Activated T-helper 17 cell treated with anti-CD3 and anti-CD28 coated beads, Interleukin-2, amount 50 U/mL, for 72 hours (primary cell): Measurements from ENCODE around the gene MAP4K4. TPM values are rescaled to one million over a fixed set of nuclear protein-coding genes. Genes with fewer than 3 reads are reported as not detected.

Experiments
- ATAC-seq: fragments of 150-1000 bp; cut with Tn5 transposase; replicated peaks from 2 replicates; pipeline ENCODE4 v1.10.0; 2021; ENCODE audit warnings: mild to moderate bottlenecking, moderate library complexity
- H3K27ac Mint-ChIP-seq: one replicate; pipeline ENCODE4 v1.8.0; 2022; ENCODE audit warnings: mixed read lengths
- H3K27me3 Mint-ChIP-seq: one replicate; pipeline ENCODE4 v1.8.0; 2022; ENCODE audit warnings: mixed read lengths
- H3K36me3 Mint-ChIP-seq: one replicate; pipeline ENCODE4 v1.8.0; 2022; ENCODE audit warnings: low read depth, mild to moderate bottlenecking, mixed read lengths
- H3K4me1 Mint-ChIP-seq: one replicate; pipeline ENCODE4 v1.8.0; 2022; ENCODE audit warnings: mixed read lengths
- H3K4me3 Mint-ChIP-seq: one replicate; pipeline ENCODE4 v1.8.0; 2022; ENCODE audit warnings: mild to moderate bottlenecking, mixed read lengths
- H3K9me3 Mint-ChIP-seq: one replicate; pipeline ENCODE4 v1.8.0; 2022; ENCODE audit warnings: mixed read lengths
- total RNA-seq, 2 donors: library from RNA; stranded (reverse); gene quantifications; one replicate each; pipeline ENCODE4 v1.2.3, GENCODE V29; 2022

MAP4K4 gene
- total RNA-seq, 2 donors from 2014 or later: 26.4 to 54.9 TPM

DNA sequence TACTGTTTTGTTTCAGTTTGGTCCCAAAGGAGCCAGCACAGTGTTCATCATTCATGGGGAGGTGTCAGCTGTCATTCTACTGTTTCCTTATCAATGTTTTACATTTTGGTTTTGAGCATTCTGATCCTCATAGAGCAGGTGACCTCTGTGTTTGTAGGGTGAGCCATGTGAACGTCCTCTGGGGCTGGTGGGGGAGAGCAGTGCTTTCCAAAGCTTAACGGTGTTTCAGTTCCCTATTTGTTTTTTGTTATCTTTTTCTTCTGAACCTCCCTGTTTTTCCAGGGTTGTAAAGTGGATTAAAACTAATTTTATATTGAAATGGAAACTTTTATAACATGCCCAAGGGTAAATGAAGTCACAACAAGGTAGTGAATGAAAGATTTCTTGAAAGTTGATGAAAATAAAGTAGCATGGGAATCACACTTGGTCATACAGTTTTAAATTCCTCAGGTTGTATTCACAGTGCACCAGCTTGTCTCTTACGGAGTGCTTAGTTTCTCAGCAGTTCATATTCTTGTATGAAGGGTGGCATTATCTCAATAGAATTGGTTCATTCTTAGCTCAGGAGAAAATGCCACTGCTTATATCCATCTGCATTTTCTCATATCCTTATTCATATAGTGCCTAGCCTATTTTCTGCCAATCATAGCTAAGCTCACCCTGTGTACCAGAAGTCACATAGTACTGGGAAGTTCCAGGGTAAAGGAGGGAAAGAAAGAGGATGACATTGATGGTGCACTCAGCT, 54.5 kb downstream of the MAP4K4 start:
- H3K9me3 Mint-ChIP-seq: no peaks in the 10 kb centered on the region
- no peaks in the 10 kb centered on the region for H3K36me3 Mint-ChIP-seq
- H3K27ac Mint-ChIP-seq: no peak overlapping the region
- no peaks in the 10 kb centered on the region for H3K27me3 Mint-ChIP-seq
- peak overlapping the region; percentile 16 for H3K4me3 Mint-ChIP-seq
- peaks cover 48% of the 10 kb centered on the region for H3K4me1 Mint-ChIP-seq
- no peak for ATAC-seq

DNA sequence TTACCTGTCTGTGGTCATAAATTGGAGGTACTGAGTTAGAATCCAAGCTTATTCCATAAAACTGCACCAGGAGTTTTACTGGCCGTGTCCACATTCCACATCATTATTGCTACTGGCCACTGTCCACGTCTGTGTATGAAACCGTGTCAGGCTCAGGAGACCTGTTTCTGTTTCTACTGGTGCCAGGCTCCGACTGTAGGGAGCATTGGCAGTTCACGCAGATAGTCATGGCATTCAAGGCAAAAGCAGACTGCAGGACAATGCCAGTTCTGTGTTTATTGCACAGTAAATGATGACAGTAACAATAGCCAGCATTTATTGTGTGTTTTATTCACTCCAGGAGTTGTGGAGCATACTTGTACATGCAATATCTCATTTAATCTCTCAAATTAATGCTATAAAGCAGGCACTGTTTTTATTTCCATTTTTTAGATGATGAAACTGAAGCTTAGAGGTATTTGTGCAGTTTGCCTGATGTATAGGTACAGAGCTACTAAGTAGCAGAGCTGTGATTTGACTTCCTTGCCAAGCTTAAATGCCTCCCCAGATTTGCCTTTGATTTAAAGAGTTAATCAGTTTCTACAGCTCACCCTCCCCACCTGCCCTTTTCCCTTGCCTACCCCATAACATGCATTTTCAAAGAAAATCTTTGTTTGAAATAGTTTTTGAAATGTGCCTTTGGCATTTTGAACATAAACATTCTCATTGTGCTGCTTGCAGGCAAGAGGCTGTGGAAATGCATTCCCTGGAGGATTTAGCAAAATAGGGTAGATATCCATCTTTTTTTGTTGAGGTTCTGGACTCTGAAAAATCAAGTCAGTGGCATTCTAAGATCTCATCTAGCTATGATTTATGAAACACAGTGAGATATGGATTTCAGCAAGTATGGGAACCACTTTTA, 55.5 kb downstream of the MAP4K4 start:
- Mint-ChIP-seq H3K4me3 (peak overlapping the region; percentile 56), H3K4me1 (peaks cover 46% of the 10 kb centered on the region), H3K9me3 (no peaks in the 10 kb centered on the region), H3K27me3 (no peaks in the 10 kb centered on the region), H3K27ac (no peak overlapping the region), H3K36me3 (no peaks in the 10 kb centered on the region)
- ATAC-seq: no peak

DNA sequence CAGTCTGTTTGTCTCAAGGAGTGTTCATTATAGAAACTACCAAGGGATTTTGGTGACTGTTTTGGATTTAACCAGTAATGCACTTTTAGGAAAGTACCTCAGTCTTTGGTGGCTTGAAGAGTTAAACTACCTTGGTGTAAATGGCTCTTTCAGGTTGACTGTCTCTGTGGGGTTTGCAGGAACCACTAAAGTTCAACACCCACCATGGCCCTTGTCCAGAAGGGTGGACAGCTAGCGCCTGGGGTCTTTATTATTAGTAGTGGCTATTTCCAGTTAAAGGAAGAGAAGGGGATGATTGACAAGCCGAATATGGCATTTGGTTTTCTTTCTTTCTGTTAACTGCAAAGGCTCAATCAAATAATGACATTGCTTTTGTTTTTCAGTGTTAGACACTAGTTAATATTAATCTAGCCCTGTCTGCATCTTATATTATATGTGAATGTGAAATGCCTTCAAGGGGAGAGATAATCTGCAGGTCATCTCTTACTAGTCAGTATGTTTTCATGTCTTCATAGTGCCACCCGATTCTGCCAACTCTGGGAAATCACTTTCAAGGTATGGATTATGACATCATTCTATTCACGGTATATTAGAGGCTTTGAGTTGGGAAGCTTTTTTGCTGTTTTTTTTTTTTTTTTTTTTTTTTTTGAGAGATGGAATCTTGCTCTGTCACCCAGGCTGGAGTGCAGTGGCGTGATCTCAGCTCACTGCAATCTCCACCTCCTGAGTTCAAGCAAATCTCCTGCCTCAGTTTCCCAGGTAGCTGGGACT, 56.4 kb downstream of the MAP4K4 start:
- Mint-ChIP-seq H3K27ac (no peak overlapping the region), H3K9me3 (no peaks in the 10 kb centered on the region), H3K4me3 (peak overlapping the region; percentile 56), H3K27me3 (no peaks in the 10 kb centered on the region), H3K36me3 (no peaks in the 10 kb centered on the region), H3K4me1 (peaks cover 52% of the 10 kb centered on the region)
- peak; percentile 52 for ATAC-seq

DNA sequence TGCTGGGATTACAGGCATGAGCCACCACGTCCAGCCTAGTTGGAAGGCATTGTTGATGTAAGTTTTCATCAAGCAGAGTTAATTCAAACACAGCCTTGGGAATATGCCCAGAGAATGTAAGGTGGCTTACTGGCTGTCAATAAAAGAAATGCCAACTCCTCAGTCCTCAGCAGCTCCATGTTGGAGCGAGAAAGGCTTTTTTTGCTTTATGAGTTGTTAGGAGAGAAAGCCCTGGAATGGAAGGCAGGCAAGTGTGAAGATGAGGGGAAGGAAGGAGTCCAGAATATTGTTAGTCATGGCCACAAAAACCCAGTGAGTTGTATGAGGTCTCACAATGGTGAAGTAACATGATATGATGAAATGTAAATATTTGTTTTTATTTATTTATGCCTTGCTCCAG, 57.1 kb downstream of the MAP4K4 start:
- Mint-ChIP-seq H3K27me3 (no peaks in the 10 kb centered on the region), H3K4me3 (peak overlapping the region; percentile 56), H3K36me3 (no peaks in the 10 kb centered on the region), H3K9me3 (no peaks in the 10 kb centered on the region), H3K4me1 (peaks cover 52% of the 10 kb centered on the region), H3K27ac (no peak overlapping the region)
- peak; percentile 39 for ATAC-seq

DNA sequence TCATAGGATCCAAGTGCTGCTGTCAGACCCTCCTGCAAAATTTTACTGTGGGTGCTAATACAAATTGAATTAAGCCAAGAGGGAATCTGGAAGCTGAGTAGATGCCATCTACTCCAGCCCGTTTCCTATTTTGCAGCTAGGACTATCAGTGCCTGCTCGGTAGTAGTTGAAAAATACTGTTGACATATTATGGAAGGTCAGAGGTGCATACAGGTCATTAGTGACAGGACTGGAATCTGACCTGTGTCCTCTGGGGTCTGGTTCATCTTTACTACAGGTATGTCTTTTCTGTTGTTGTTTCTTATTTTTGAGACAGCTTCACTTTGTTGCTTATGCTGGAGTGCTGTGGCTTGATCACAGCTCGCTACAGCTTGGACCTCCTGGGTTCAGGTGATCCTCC, 58.8 kb downstream of the MAP4K4 start:
- H3K27ac Mint-ChIP-seq: no peak overlapping the region
- peak overlapping the region; percentile 56 for H3K4me3 Mint-ChIP-seq
- peaks cover 53% of the 10 kb centered on the region for H3K4me1 Mint-ChIP-seq
- no peaks in the 10 kb centered on the region for H3K9me3 Mint-ChIP-seq
- no peaks in the 10 kb centered on the region for H3K27me3 Mint-ChIP-seq
- ATAC-seq: no peak
- H3K36me3 Mint-ChIP-seq: no peaks in the 10 kb centered on the region

DNA sequence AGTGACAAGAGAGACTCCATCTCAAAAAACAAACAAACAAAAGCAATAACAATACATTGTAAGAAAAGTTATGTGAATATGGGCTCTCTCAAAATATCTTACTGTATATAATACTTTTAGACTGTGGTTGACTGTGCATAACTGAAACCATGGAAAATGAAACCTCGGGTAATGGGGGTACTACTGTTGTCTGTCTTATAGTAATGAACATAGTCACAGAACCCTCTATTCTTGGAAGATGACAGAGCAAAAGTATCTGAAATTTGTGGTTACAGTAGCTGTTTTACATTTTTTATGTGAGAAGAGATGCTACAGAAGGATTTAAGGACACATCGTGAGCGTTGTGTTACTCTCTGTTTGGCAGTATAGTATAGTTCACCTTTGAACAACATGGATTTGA, 60.5 kb downstream of the MAP4K4 start:
- H3K27ac Mint-ChIP-seq: peak overlapping the region; percentile 39
- no peaks in the 10 kb centered on the region for H3K36me3 Mint-ChIP-seq
- peaks cover 42% of the 10 kb centered on the region for H3K4me1 Mint-ChIP-seq
- H3K27me3 Mint-ChIP-seq: no peaks in the 10 kb centered on the region
- peak overlapping the region; percentile 72 for H3K4me3 Mint-ChIP-seq
- ATAC-seq: peak; percentile 89
- no peaks in the 10 kb centered on the region for H3K9me3 Mint-ChIP-seq

DNA sequence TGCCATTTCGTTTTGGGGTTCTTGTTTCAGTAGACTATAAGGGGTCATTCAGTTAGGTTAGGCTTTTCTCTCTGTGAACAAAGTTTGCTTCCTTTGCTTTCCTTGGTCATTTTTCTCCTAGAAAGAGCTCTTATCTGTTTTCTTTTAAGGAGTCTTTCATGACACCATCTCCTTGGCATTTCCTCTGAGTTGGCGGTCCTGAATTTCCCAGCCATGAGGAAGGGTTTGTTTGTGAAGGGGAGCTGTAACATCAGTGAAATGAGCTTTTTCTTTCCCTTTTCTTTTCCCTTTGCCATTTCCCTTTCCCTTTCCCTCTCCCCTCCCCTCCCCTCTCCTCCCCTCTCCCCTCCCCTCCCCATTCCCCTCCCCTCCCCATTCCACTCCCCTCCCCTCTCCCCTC, 61.7 kb downstream of the MAP4K4 start:
- no peaks in the 10 kb centered on the region for H3K27me3 Mint-ChIP-seq
- peak overlapping the region; percentile 72 for H3K4me3 Mint-ChIP-seq
- H3K9me3 Mint-ChIP-seq: no peaks in the 10 kb centered on the region
- no peak overlapping the region for H3K27ac Mint-ChIP-seq
- H3K4me1 Mint-ChIP-seq: peaks cover 32% of the 10 kb centered on the region
- ATAC-seq: no peak
- no peaks in the 10 kb centered on the region for H3K36me3 Mint-ChIP-seq

DNA sequence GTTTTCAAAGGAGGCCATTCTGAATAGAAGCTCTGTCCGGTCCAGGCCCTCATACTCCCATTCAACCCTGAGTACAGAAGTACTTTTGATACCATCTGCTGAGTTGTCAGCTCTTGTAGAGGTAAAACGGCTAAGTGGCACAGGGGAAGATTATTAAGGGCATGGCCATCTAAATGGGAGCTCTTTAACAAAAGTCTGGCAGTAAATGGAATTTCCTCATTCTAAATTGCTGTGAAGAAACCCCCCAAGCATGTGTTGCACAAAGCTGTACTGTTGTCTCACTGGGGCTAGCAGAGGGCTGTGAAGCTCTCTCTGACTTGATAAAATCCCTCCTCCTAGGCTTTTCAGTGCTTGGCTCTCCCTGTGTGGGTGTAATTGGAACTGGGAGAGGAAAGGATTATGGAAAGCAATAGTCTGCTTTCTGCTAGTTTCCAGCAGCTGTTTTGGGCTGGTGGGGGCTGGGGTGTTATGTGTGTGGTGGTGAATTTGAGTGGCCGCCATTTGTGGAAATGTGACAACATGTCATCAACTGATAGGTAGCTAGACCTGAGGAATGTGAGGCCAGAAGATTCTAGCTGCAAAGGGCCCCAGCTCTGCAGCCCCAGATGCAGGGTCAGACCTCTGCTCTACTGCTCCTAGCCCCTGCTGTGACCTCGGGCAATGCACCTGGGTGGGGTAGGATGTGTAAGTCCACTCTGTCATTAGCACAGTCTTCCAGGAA, 65.1 kb downstream of the MAP4K4 start:
- no peak for ATAC-seq
- no peaks in the 10 kb centered on the region for H3K27me3 Mint-ChIP-seq
- no peaks in the 10 kb centered on the region for H3K36me3 Mint-ChIP-seq
- no peaks in the 10 kb centered on the region for H3K9me3 Mint-ChIP-seq
- no peak overlapping the region for H3K4me3 Mint-ChIP-seq
- no peak overlapping the region for H3K27ac Mint-ChIP-seq
- H3K4me1 Mint-ChIP-seq: peaks cover 29% of the 10 kb centered on the region

DNA sequence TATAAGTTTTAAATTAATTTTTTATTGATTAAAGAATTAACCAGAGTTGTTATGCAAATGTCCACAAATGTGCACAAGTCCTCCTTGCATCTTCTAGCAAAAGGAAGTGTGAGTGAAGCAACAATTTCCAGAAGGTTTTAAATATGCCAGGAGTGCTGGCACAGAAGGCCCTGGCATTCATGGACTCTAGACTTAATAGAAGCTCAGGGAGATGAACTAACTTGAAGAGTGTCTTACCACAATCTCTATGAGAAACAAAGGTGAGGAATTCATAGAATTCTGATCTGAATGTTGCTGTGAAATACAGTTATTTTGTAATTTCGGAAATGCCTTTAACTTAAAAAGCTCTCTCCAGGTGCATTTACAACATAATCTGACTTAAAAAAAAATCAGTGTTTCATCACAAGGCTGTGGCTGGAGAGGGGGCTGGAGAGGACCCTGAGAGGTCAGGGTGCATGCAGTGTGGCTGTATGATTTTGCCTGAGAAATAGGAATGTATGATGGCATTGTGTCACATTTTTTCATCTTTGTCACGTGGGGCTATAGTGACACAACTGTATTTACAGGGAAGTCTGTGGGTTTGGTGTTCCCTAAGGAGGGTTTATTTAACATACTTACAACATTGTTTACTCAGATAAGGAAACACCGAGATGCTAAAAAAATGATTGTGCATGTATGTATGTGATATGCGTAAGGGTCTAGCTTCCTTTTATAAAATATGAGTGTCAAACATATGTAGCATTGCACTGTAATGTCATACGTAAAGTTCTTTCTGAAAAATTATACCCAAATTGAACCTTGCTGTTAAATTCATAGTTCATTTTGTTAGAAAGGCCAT, 66.2 kb downstream of the MAP4K4 start:
- H3K27ac Mint-ChIP-seq: no peak overlapping the region
- H3K9me3 Mint-ChIP-seq: no peaks in the 10 kb centered on the region
- H3K27me3 Mint-ChIP-seq: no peaks in the 10 kb centered on the region
- H3K4me1 Mint-ChIP-seq: peaks cover 27% of the 10 kb centered on the region
- H3K4me3 Mint-ChIP-seq: peak overlapping the region; percentile 13
- ATAC-seq: no peak
- no peaks in the 10 kb centered on the region for H3K36me3 Mint-ChIP-seq

DNA sequence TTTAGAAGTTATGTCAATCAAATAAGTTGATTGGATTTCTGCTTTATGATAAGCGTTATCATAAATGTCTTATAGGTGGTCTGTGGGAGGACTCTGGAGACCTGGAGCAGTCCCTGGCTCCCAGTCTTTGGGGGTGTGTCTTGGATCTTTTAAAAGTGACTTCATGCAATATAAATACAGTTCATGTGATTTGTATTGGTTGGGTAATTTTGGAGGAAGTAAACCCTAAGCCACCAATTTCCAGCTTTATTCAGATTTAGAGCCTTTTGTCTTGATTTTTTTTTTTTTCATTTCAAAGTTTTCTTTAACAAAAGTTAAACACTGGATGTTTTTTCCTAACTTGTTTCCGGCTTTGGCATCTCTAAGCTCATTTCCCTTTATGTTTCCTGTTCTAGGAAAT, 68.8 kb downstream of the MAP4K4 start:
- H3K4me1 Mint-ChIP-seq: peaks cover 45% of the 10 kb centered on the region

DNA sequence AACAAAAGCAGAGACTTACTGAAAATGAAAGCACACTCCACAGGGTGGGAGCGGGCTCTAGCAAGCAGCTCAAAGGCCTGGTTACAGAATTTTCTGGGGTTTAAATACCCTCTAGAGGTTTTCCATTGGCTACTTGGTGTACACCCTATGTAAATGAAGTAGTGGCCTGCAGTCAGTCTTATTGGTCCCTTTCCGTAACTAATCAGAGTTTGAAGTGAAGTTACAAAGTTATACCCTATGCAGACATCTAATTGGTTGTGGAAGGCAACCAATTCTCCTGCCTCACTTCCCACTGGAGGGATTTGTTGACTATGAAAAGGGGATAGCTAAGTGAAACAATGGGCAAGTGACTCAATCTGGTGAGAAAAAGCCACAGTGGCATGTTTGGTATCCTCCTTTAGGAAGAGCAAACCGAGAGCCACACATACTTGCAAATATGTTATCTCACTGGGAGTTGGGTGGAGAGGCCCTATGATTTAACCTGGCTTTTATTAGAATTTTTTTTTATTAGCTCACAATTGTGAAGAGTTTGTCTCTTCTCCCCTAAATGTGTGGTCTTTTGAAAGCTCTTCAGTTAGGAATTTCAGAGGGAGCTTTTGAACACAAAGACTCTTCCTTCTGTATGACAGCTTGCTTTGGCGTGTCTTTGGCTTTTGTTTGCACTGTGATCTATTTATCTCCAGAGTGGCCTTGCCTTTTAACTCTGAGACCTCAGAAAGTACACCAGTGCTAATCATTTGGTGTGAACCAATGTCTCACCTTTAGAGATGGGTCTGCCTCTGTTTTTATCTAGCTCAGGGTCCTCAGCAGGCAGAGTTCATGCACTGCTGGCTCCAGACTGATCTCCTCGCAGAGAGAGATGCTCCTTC, 69.6 kb downstream of the MAP4K4 start:
- Mint-ChIP-seq H3K4me1 (peaks cover 48% of the 10 kb centered on the region), H3K36me3 (no peaks in the 10 kb centered on the region), H3K27ac (no peak overlapping the region), H3K4me3 (peak overlapping the region; percentile 48), H3K27me3 (no peaks in the 10 kb centered on the region), H3K9me3 (no peaks in the 10 kb centered on the region)
- peak; percentile 72 for ATAC-seq

More for the DNA sequence above, 68.8 kb downstream of the MAP4K4 start:
- Mint-ChIP-seq H3K27ac (no peak overlapping the region), H3K9me3 (no peaks in the 10 kb centered on the region), H3K4me3 (peak overlapping the region; percentile 48), H3K36me3 (no peaks in the 10 kb centered on the region), H3K27me3 (no peaks in the 10 kb centered on the region)
- ATAC-seq: no peak

DNA sequence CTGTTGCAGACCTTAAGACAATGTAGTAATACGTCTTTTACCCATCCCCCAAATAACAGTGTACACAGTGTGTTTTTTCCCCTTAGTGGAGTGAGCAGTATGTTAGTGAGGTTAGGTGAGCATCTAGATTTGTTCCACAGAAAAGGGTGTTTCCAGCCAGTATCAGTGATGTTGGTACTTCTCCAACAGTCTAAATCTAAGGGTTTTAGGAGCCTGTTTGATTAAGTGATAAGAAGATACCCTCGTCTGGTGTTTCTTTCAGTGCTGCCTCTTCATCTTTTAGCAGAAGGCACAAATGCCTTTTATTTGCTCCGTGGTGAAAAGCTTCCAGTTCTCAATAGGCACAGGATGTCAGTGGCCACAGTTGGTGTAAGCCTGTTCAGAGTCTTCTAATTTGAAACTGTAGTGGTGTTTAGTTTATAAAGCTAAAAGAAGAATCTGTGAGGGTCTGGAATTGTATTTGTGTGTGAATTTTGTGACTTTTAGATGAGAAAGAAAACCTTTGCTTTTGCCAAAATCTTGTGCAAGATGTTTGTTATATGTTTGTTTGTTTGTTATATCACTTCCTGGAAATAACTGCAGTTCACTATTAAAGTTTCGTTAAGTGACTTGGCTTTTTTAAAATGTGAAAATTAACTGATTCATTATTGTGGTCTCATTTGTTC, 71.2 kb downstream of the MAP4K4 start:
- no peaks in the 10 kb centered on the region for H3K36me3 Mint-ChIP-seq
- H3K27ac Mint-ChIP-seq: peak overlapping the region; percentile 18
- H3K4me3 Mint-ChIP-seq: peak overlapping the region; percentile 44
- H3K4me1 Mint-ChIP-seq: peaks cover 53% of the 10 kb centered on the region
- ATAC-seq: no peak
- H3K27me3 Mint-ChIP-seq: no peaks in the 10 kb centered on the region
- H3K9me3 Mint-ChIP-seq: no peaks in the 10 kb centered on the region
